ENCODE results near the gene RAPGEF4. TPM values are rescaled to one million over a fixed set of nuclear protein-coding genes. Genes with fewer than 3 reads are reported as not detected.

RAPGEF4 gene
- total and polyA plus RNA-seq, 2 donors (not counting 1 experiment from before 2014, with no cell fraction given) = 0.22 to 0.30 TPM

GRCh38 chr2:172806996-172807395, 71.4 kb downstream of the RAPGEF4 start:
- H3K9me3 ChIP-seq (ENCODE audit: control extremely low read depth in 1 of 3, control insufficient read depth in 2 of 3, insufficient read depth in 1 of 3, low read length in 2 of 3) = peaks cover 0 to 7% (median 3%) of the 10 kb centered on the region in 3 donors
- no peak for ATAC-seq (ENCODE audit: low read depth)
- H3K4me3 ChIP-seq (ENCODE audit: control extremely low read depth in 1 of 5, extremely low read depth in 1 of 5, insufficient read depth in 1 of 5, low read depth in 2 of 5, low read length in 4 of 5) = no peak overlapping the region
- H3K4me3 Mint-ChIP-seq = no peak overlapping the region
- POLR2A ChIA-PET = no interaction called here
- no peaks in the 10 kb centered on the region for H3K79me2 ChIP-seq (ENCODE audit: control insufficient read depth, insufficient read depth, low read length)
- no peak for DNase-seq
- H2AFZ ChIP-seq (ENCODE audit: insufficient read depth, low read depth, low read length, poor library complexity, severe bottlenecking) = no peak overlapping the region
- no peaks in the 10 kb centered on the region for H3K36me3 ChIP-seq (replicated peaks in 1 of 2; ENCODE audit: control extremely low read depth in 1 of 2, control insufficient read depth in 1 of 2, extremely low read depth in 1 of 2, insufficient read depth in 2 of 2, low read length in 1 of 2)
- H3K4me2 ChIP-seq (replicated peaks; ENCODE audit: low read depth, low read length, poor library complexity, severe bottlenecking) = no peak overlapping the region
- WGBS (ENCODE audit: insufficient coverage) = 87% methylated on average over 3 of the region's 6 CpGs
- H3K27me3 ChIP-seq (replicated peaks in 1 of 4; ENCODE audit: control extremely low read depth in 1 of 4, control insufficient read depth in 3 of 4, insufficient read depth in 4 of 4, low read length in 3 of 4) = peaks cover 0 to 4% (median 1%) of the 10 kb centered on the region in 4 experiments
- CTCF ChIA-PET = interaction anchor here (1.0 to 4.1 kb wide), 3 partner anchors 11 to 125 kb away, joined by 3 to 15 read pairs (median 5); no protein-coding TSS in a partner anchor
- peaks cover 6% of the 10 kb centered on the region for H3K9me3 Mint-ChIP-seq (ENCODE audit: insufficient read depth)
- TF ChIP-seq EZH2 (IDR thresholded peaks at IDR 0.05; ENCODE audit: borderline replicate concordance, insufficient read depth, low read depth, low read length, poor library complexity, severe bottlenecking) (no peak), CTCF (IDR thresholded peaks at IDR 0.05) (no peak)
- intact Hi-C loops (cut with micrococcal nuclease) = loop anchor here (5.0 kb wide), 1 partner anchor 1535 kb away; no protein-coding TSS in a partner anchor
- H3K27ac Mint-ChIP-seq = no peak overlapping the region
- H3K4me1 ChIP-seq (ENCODE audit: control insufficient read depth in 2 of 2, insufficient read depth in 2 of 2, low read length in 2 of 2) = no peaks in the 10 kb centered on the region
- no peaks in the 10 kb centered on the region for H3K4me1 Mint-ChIP-seq
- H3K27me3 Mint-ChIP-seq = peaks cover 2% of the 10 kb centered on the region
- H3K27ac ChIP-seq (ENCODE audit: low read length in 2 of 2) = no peak overlapping the region
- no peak overlapping the region for H3K9ac ChIP-seq (ENCODE audit: low read length)
- no peaks in the 10 kb centered on the region for H4K20me1 ChIP-seq (ENCODE audit: control insufficient read depth, insufficient read depth, low read length, poor library complexity, severe bottlenecking)

GRCh38 chr2:172808156-172808555, 72.5 kb downstream of the RAPGEF4 start:
- TF ChIP-seq EZH2 (IDR thresholded peaks at IDR 0.05; ENCODE audit: borderline replicate concordance, insufficient read depth, low read depth, low read length, poor library complexity, severe bottlenecking) = no peak
- no peak for TF ChIP-seq CTCF (IDR thresholded peaks at IDR 0.05)
- Histone ChIP-seq H3K79me2 (ENCODE audit: control insufficient read depth, insufficient read depth, low read length) (no peaks in the 10 kb centered on the region), H3K4me2 (replicated peaks; ENCODE audit: low read depth, low read length, poor library complexity, severe bottlenecking) (no peak overlapping the region), H3K27ac (ENCODE audit: low read length in 2 of 2) (no peak overlapping the region), H3K4me3 (ENCODE audit: control extremely low read depth in 1 of 5, extremely low read depth in 1 of 5, insufficient read depth in 1 of 5, low read depth in 2 of 5, low read length in 4 of 5) (no peak overlapping the region), H3K4me1 (ENCODE audit: control insufficient read depth in 2 of 2, insufficient read depth in 2 of 2, low read length in 2 of 2) (no peaks in the 10 kb centered on the region), H2AFZ (ENCODE audit: insufficient read depth, low read depth, low read length, poor library complexity, severe bottlenecking) (no peak overlapping the region), H4K20me1 (ENCODE audit: control insufficient read depth, insufficient read depth, low read length, poor library complexity, severe bottlenecking) (no peaks in the 10 kb centered on the region), H3K9ac (ENCODE audit: low read length) (no peak overlapping the region), H3K9me3 (ENCODE audit: control extremely low read depth in 1 of 3, control insufficient read depth in 2 of 3, insufficient read depth in 1 of 3, low read length in 2 of 3) (peaks cover 0 to 2% (median 0%) of the 10 kb centered on the region in 3 donors), H3K27me3 (replicated peaks in 1 of 4; ENCODE audit: control extremely low read depth in 1 of 4, control insufficient read depth in 3 of 4, insufficient read depth in 4 of 4, low read length in 3 of 4) (peaks cover 0 to 4% (median 1%) of the 10 kb centered on the region in 4 experiments), H3K36me3 (replicated peaks in 1 of 2; ENCODE audit: control extremely low read depth in 1 of 2, control insufficient read depth in 1 of 2, extremely low read depth in 1 of 2, insufficient read depth in 2 of 2, low read length in 1 of 2) (no peaks in the 10 kb centered on the region)
- no peaks in the 10 kb centered on the region for H3K4me1 Mint-ChIP-seq
- ChIA-PET CTCF (interaction anchor here (0.6 to 4.1 kb wide), 2 partner anchors 124 to 126 kb away, joined by 3 to 15 read pairs; no protein-coding TSS in a partner anchor), POLR2A (no interaction called here)
- no peak overlapping the region for H3K27ac Mint-ChIP-seq
- intact Hi-C loops (cut with micrococcal nuclease) = loop anchor here (5.0 kb wide), 1 partner anchor 1534 kb away; no protein-coding TSS in a partner anchor
- WGBS (ENCODE audit: insufficient coverage) = 80% methylated on average over 1 of the region's 4 CpGs
- H3K4me3 Mint-ChIP-seq = no peak overlapping the region
- H3K9me3 Mint-ChIP-seq (ENCODE audit: insufficient read depth) = peaks cover 1% of the 10 kb centered on the region
- H3K27me3 Mint-ChIP-seq = peaks cover 6% of the 10 kb centered on the region
- DNase-seq = no peak
- no peak for ATAC-seq (ENCODE audit: low read depth)

Measured in B cell (primary cell).